GM04503 (cell line): ENCODE measurements around the gene ETV3.

Experiments
- DNase-seq: peaks from one replicate; pipeline ENCODE4 v3.0.0-alpha.2; 2012; ENCODE audit warnings: low read depth

ETV3 gene

GRCh38 chr1:157090771-157091170, 47.4 kb downstream of the ETV3 start:
- no peak for DNase-seq

GRCh38 chr1:157090196-157090647, 48.0 kb downstream of the ETV3 start:
- peak; percentile 54 for DNase-seq

GRCh38 chr1:157089789-157090188, 48.4 kb downstream of the ETV3 start:
- no peak for DNase-seq

GRCh38 chr1:157088607-157089006, 49.6 kb downstream of the ETV3 start:
- no peak for DNase-seq

GRCh38 chr1:157087030-157087429, 51.2 kb downstream of the ETV3 start:
- no peak for DNase-seq

GRCh38 chr1:157086299-157086698, 51.9 kb downstream of the ETV3 start:
- DNase-seq, result no peak

- no peak for DNase-seq
These were observed 52.8 kb downstream of the ETV3 start for GRCh38 chr1:157085421-157085820.

GRCh38 chr1:157084720-157085119, 53.5 kb downstream of the ETV3 start:
- DNase-seq, result no peak

GRCh38 chr1:157081707-157082106, 56.5 kb downstream of the ETV3 start:
- DNase-seq, result no peak

GRCh38 chr1:157080714-157081113, 57.5 kb downstream of the ETV3 start:
- DNase-seq, result no peak

- DNase-seq, result no peak
These were observed 60.8 kb downstream of the ETV3 start for GRCh38 chr1:157077394-157077793.

GRCh38 chr1:157073944-157074685, 64.1 kb downstream of the ETV3 start:
- no peak for DNase-seq
